Lung (tissue), 12 donors: Measurements from ENCODE around the gene ENTPD1. TPM values are rescaled to one million over a fixed set of nuclear protein-coding genes. Genes with fewer than 3 reads are reported as not detected.
"Not testable (repeated sequence)": the region's sequence is repeated elsewhere in the genome, so short reads cannot be mapped to it uniquely, and the experiment has no call there.

Experiments
- ATAC-seq: fragments of 200-7000 bp; cut with Tn5 transposase; one replicate; pipeline ENCODE4 v1.9.1; 2020; ENCODE audit warnings: moderate number of reproducible peaks; ENCODE audit not compliant: insufficient read depth, low FRiP score
- DNase-seq, 3 donors: peaks; one replicate each; pipeline ENCODE4 v3.0.0-alpha.2; 2013 to 2017
- H3K27ac ChIP-seq, 2 donors: one replicate each; pipeline ENCODE4 v1.5.1; 2013; ENCODE audit warnings: mild to moderate bottlenecking in 2 of 2, moderate library complexity in 2 of 2, control low read depth in 1 of 2, inconsistent platforms in 1 of 2, low read depth in 1 of 2, low read length in 1 of 2
- H3K27me3 ChIP-seq, 3 donors: one replicate each; pipeline ENCODE4 v1.5.1; 2013; ENCODE audit warnings: low read length in 2 of 3; ENCODE audit not compliant: control insufficient read depth in 3 of 3, insufficient read depth in 3 of 3
- H3K36me3 ChIP-seq, 4 donors: one replicate each; pipeline ENCODE4 v1.5.1; 2013; ENCODE audit warnings: low read length in 4 of 4, mild to moderate bottlenecking in 1 of 4, moderate library complexity in 1 of 4; ENCODE audit not compliant: control insufficient read depth in 4 of 4, insufficient read depth in 4 of 4
- H3K4me1 ChIP-seq, 5 donors: one replicate each; pipeline ENCODE4 v1.5.1; 2013; ENCODE audit warnings: low read length in 5 of 5, mild to moderate bottlenecking in 2 of 5, moderate library complexity in 1 of 5; ENCODE audit not compliant: control insufficient read depth in 5 of 5, insufficient read depth in 5 of 5
- H3K4me3 ChIP-seq: one replicate; pipeline ENCODE4 v1.5.1; 2013; ENCODE audit warnings: mild to moderate bottlenecking, control low read depth, moderate library complexity
- H3K9ac ChIP-seq, 2 donors: one replicate each; pipeline ENCODE4 v1.5.1; 2013; ENCODE audit warnings: low read length in 2 of 2, control low read depth in 1 of 2; ENCODE audit not compliant: insufficient read depth in 1 of 2
- H3K9me3 ChIP-seq, 4 donors: one replicate each; pipeline ENCODE4 v1.5.1; 2013; ENCODE audit warnings: low read length in 3 of 4, mild to moderate bottlenecking in 1 of 4, moderate library complexity in 1 of 4; ENCODE audit not compliant: control insufficient read depth in 4 of 4, insufficient read depth in 3 of 4
- WGBS, 2 donors: extraction: QIAGEN DNeasy Blood & Tissue Kit; methylation state at CpG; one replicate each; pipeline ENCODE4 v1.1.7; 2013; 5-methylcytosine and 5-hydroxymethylcytosine counted together
- polyA plus RNA-seq, 2 donors: library from polyadenylated mRNA; stranded (reverse); fragments of 200-250 nt; gene quantifications; one replicate each; pipeline ENCODE4 v1.2.1, GENCODE V29; 2013
- total RNA-seq, 2 donors: library from RNA; depleted of rRNA in 1 of 2; stranded (reverse); fragments of >200 nt in 1 of 2; gene quantifications; one replicate each; pipeline ENCODE4 v1.2.1, GENCODE V29; 2014 to 2021
- TF ChIP-seq, protein P1 (sequence below): IDR thresholded peaks from 2 replicates; pipeline ENCODE4 v1.5.1; 2012; ENCODE audit warnings: mild to moderate bottlenecking; ENCODE audit errors: control extremely low read depth, extremely low read depth
- donor health status: control.
- donor health status: control.
- donor health status: Bipolar disorder and iron deficiency.
- donor health status: healthy.
- donor health status: DM: yes; HTN: yes; CAD: no.

ENTPD1 gene
- total and polyA plus RNA-seq, 4 donors = 5.5 to 46.6 (median 18.2) TPM

DNA sequence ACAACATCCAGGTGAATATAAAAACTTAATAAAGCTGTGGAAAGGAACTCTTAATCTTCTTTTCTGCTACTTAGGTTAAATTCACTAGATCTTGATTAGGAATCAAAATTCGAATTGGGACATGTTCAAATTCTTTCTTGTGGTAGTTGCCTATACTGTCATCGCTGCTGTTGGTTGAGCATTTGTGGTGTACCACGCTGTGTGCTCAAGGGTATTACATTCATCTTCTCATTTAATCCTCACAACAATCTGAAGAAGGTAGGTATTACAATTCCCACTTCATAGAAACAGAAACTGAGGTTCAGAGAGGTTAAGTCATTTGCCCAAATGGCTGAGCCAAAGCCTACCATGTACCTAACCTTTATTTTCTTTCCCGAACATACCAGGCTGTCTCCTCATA is 111.9 kb downstream of the ENTPD1 start:
- ATAC-seq = no peak
- Histone ChIP-seq H3K9ac (no peak overlapping the region), H3K27me3 (no peaks in the 10 kb centered on the region), H3K36me3 (peaks cover 0 to 9% (median 6%) of the 10 kb centered on the region in 4 donors), H3K9me3 (no peaks in the 10 kb centered on the region), H3K4me1 (peaks cover 0 to 7% (median 4%) of the 10 kb centered on the region in 5 donors), H3K27ac (no peak overlapping the region), H3K4me3 (no peak overlapping the region)
- WGBS, 2 donors = 91 to 94% methylated on average over 4 of the region's 4 CpGs
- DNase-seq = no peak
- TF ChIP-seq, protein P1, sequence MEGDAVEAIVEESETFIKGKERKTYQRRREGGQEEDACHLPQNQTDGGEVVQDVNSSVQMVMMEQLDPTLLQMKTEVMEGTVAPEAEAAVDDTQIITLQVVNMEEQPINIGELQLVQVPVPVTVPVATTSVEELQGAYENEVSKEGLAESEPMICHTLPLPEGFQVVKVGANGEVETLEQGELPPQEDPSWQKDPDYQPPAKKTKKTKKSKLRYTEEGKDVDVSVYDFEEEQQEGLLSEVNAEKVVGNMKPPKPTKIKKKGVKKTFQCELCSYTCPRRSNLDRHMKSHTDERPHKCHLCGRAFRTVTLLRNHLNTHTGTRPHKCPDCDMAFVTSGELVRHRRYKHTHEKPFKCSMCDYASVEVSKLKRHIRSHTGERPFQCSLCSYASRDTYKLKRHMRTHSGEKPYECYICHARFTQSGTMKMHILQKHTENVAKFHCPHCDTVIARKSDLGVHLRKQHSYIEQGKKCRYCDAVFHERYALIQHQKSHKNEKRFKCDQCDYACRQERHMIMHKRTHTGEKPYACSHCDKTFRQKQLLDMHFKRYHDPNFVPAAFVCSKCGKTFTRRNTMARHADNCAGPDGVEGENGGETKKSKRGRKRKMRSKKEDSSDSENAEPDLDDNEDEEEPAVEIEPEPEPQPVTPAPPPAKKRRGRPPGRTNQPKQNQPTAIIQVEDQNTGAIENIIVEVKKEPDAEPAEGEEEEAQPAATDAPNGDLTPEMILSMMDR = no peak

DNA sequence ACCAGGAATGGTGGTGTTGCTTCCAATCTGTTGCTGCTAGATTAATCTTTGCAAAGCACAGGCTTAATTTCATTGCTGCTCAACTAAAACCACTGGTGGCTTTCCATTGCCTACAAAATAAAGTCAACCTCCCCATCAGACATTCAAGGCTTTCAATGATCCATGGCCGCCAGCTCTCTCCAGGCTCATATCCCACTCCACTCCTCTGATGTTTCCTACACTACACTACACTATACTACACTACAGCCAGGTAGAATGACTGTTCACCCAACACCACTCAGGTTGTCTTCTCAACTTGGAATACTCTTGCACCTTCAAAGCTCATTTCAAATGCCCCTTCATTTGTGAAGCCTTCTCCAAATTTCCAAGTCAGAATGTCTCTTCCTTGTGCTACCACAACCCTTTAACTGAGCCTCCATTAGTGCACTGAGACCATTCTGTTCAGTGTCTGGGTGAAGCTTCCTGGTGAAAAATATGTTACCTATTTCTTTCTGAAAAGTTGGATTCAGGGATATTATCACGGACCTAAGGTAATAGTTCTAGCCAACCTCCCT is 116.3 kb downstream of the ENTPD1 start:
- Histone ChIP-seq H3K4me1 (no peaks in the 10 kb centered on the region), H3K27me3 (no peaks in the 10 kb centered on the region), H3K36me3 (peaks cover 5 to 18% (median 7%) of the 10 kb centered on the region in 4 donors), H3K9ac (no peak overlapping the region), H3K27ac (no peak overlapping the region), H3K9me3 (peaks cover 0 to 4% (median 0%) of the 10 kb centered on the region in 4 donors), H3K4me3 (no peak overlapping the region)
- WGBS, 2 donors = 96 to 98% methylated on average over 2 of the region's 2 CpGs
- DNase-seq (no peak), ATAC-seq (no peak)
- TF ChIP-seq, protein P1 = no peak

DNA sequence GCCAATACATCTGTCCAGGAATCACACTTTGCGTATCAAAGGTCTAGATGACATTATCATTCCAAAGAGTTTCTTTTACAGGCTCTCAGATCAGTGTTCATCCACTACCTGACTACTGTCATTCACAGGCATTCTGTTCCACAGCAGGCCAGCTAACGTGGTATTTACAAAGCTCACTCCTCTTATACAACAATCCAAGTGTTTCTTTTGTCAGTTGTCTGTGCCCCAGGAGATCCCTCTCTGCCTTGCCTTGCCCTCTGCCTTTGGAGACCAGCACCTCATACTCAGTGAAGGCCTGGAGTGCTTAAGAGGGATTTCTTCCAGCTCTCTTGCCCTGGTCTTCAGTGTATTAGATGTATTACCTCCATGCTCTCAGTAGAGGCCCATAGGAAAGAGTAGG is 117.2 kb downstream of the ENTPD1 start:
- no peak overlapping the region for H3K9ac ChIP-seq
- peaks cover 0 to 4% (median 0%) of the 10 kb centered on the region in 4 donors for H3K9me3 ChIP-seq
- H3K27ac ChIP-seq = no peak overlapping the region
- WGBS, 2 donors = 96 to 99% methylated on average over 2 of the region's 2 CpGs
- DNase-seq = no peak
- TF ChIP-seq, protein P1 = no peak
- ATAC-seq = no peak
- H3K27me3 ChIP-seq = no peaks in the 10 kb centered on the region
- H3K4me1 ChIP-seq = no peaks in the 10 kb centered on the region
- H3K36me3 ChIP-seq = peaks cover 5 to 14% (median 6%) of the 10 kb centered on the region in 4 donors
- H3K4me3 ChIP-seq = no peak overlapping the region

DNA sequence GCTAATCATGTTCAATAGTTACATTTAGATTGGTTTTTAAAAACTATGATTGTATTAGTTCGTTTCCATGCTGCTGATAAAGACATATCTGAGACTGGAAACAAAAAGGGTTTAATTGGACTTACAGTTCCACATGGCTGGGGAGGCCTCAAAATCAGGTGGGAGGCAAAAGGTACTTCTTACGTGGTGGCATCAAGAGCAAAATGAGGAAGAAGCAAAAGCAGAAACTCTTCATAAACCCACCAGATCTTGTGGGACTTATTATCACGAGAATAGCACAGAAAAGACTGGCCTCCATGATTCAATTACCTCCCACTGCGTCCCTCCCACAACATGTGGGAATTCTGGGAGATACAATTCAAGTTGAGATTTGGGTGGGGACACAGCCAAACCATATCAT is 117.7 kb downstream of the ENTPD1 start:
- H3K27me3 ChIP-seq = no peaks in the 10 kb centered on the region
- no peak for ATAC-seq
- peaks cover 0 to 4% (median 0%) of the 10 kb centered on the region in 4 donors for H3K9me3 ChIP-seq
- no peak for DNase-seq
- no peak overlapping the region for H3K4me3 ChIP-seq
- H3K27ac ChIP-seq = no peak overlapping the region
- WGBS, 2 donors = 80 to 91% methylated on average over 4 of the region's 4 CpGs
- peaks cover 2 to 14% (median 6%) of the 10 kb centered on the region in 4 donors for H3K36me3 ChIP-seq
- H3K4me1 ChIP-seq = no peaks in the 10 kb centered on the region
- TF ChIP-seq, protein P1 = no peak
- H3K9ac ChIP-seq = no peak overlapping the region

DNA sequence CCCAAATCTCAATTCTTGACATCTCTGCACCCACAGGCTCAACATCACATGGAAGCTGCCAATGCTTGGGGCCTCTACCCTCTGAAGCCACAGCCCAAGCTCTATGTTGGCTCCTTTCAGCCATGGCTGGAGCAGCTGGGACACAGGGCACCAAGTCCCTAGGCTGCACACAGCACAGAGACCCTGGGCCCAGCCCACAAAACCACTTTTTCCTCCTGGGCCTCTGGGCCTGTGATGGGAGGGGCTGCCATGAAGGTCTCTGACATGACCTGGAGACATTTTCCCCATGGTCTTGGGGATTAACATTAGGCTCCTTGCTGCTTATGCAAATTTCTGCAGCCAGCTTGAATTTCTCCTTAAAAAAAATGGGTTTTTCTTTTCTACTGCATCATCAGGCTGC is 118.8 kb downstream of the ENTPD1 start:
- H3K9ac ChIP-seq, H3K27me3 ChIP-seq, H3K9me3 ChIP-seq, H3K4me1 ChIP-seq, ATAC-seq, H3K4me3 ChIP-seq, H3K27ac ChIP-seq, DNase-seq: not testable (repeated sequence)
- peaks cover 2 to 14% (median 6%) of the 10 kb centered on the region in 4 donors for H3K36me3 ChIP-seq
